Islet precursor cell (in vitro differentiated cells): ENCODE measurements around the gene SULT2B1.
A peak's percentile ranks its signal among the peaks of the same experiment; 100 is the strongest.
"Not testable (repeated sequence)": the region's sequence is repeated elsewhere in the genome, so short reads cannot be mapped to it uniquely, and the experiment has no call there.

Experiments used
- DNase-seq: peaks from one replicate; pipeline ENCODE4 v3.0.0-alpha.2; 2018

Gene SULT2B1

GRCh38 chr19:48530066-48530720, 21.8 kb upstream of the SULT2B1 start:
- DNase-seq: no peak

- no peak for DNase-seq
Observed at GRCh38 chr19:48530770-48531169, 21.2 kb upstream of the SULT2B1 start.

DNA sequence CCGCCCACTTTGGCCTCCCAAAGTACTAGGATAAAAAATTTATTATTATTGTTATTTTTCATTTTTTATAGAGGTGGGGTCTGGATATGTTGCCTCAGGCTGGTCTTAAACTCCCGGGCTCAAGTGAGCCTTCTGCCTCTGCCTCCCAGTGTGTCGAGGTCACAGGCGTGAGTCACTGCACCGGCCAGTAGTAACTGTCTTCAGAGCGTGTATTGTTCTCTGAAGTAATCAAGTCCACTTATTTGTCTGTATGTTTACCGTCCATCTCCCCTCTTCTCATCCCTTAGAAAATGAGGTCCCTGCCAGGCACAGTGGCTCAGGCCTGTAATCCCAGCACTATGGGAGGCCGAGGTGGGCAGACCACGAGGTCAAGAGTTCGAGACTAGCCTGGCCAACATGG, 18.2 kb upstream of the SULT2B1 start:
- no peak for DNase-seq

GRCh38 chr19:48537541-48537940, 14.4 kb upstream of the SULT2B1 start:
- no peak for DNase-seq

DNA sequence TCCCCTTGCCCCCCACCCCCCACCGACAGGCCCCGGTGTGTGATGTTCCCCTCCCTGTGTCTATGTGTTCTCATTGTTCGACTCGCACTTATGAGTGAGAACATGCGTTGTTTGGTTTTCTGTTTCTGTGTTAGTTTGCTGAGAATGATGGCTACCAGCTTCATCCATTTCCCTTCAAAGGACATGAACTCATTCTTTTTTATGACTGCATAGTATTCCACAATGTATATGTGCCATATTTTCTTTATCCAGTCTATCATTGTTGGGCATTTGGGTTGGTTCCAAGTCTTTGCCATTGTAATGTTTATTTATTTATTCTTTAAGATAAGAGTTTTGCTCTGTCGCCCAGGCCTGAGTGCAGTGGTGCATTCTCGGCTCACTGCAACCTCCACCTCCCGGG, 13.9 kb upstream of the SULT2B1 start:
- not testable (repeated sequence) for DNase-seq

DNA sequence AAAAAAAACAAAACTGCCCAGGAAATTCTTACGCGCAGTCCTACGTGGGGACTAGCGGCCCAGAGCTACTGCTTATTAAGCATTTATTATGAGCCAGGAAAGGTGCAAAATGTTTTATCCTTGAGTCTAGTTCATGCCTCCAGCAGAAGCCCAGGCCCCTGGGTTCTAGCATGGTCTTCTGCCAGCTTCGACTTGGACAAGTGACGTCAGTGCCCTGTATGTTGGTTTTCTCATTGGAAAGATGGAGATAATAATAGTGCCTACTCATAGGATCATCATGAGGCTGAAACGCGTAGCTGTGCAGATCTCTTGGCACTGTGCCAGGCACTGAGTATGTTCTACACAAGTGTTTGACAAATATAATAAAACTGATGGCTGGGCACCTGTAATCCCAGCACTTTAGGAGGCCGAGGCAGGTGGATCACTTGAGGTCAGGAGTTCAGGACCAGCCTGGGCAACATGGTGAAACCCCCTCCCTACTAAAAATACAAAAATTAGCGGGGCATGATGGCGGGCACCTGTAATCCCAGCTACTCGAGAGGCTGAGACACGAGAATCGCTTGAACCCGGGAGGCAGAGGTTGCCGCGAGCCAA, 12.4 kb upstream of the SULT2B1 start:
- no peak for DNase-seq

DNA sequence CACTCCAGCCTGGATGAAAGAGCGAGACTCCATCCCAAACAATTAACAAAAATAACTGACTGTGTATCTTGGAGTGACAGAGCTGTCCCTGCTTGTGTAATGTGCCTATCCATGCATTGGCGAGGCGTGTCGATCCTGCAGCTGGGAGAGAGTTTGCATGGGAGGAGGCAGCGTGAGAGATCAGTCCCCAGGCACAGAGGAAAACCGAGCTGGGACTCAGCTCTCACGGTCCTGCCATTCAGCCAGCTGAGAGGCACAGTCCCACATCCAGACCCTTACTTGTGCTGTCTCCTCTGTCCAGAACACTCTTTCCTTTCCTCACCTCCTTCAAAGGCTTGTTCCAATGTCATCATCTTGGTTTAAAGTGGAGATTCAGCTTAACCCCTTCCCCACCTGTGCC, 11.9 kb upstream of the SULT2B1 start:
- DNase-seq: no peak

- DNase-seq: no peak
Observed at GRCh38 chr19:48541813-48542212, 10.2 kb upstream of the SULT2B1 start.

DNA sequence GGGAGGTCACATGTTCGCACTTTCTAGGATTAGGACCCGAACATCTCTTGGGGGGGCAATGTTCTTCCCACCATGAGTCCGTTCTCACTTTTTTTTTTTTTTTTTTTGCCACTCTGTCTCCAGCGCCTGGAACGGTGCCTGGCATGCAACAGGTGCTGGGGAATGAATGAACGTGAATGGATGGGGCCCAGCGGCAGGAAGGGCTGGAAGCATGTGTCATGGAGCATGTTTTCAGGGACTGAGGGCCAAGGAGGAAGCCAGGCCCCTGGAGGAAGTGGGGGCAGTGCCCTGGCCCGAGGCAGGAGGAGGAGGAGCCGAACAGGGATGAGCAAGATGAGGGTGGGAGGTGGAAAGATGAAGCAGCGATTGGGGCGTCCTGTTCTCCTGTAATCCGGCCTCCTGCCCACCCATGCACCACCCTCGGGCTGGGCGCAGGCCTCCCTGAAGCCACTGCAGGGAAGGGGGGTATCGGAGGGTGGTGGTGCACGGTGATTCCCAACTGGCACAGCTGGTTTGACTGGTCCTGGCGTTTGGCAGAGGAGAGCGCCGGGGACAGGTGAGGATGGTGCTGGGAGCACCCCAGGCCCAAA, 8.8 kb upstream of the SULT2B1 start:
- peak; percentile 76 for DNase-seq

GRCh38 chr19:48544856-48545750, 6.9 kb upstream of the SULT2B1 start:
- DNase-seq: no peak

DNA sequence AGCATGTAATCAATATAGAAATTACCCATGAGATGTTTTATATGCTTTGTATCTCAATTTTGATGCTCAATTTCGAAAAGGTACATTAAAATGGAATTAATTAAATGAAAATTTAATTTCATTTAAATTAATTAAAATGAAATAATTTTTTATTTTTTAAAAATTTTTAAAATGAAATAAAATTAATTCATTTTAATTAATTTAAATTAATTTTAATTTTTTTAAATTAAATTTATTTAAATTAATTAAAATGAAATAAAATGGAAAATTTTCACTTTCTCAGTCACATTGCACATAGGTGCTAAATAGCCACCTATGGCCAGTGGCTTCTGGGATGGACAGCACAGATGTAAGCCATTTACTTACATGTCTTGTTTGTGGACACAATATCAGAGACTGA, 4.2 kb upstream of the SULT2B1 start:
- no peak for DNase-seq

DNA sequence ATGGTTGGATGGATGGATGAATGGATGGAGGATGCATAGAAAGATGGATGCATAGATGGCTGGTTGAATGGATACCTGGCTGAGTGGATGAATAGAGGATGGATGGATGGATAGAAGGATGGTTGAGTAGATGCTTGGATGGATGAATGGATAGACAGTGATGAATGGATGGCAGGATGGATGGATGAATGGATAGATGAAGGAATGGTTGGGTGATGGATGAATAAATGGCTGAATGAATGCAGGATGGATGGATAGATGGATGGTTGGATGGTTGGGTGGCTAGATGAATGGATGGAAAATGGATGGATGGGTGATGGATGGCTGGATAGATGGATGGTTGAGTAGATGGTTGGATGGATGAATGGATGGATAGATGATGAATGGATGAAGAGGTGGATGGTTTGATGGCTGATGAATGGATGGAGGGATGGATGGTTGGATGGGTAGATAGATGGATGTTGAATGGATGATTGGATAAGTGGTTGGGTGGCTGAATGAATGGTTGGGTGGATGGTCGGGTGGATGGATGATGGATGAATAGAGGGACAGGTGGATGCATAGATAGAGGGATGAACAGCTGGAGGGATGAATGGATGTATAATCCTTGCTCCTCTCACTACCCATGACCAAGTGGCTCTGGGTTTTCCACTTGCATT, 3.6 kb upstream of the SULT2B1 start:
- DNase-seq: no peak

- no peak for DNase-seq
Observed at GRCh38 chr19:48549380-48549779, 2.6 kb upstream of the SULT2B1 start.

- no peak for DNase-seq
Observed at GRCh38 chr19:48552406-48553322, 692 bp downstream of the SULT2B1 start.

DNA sequence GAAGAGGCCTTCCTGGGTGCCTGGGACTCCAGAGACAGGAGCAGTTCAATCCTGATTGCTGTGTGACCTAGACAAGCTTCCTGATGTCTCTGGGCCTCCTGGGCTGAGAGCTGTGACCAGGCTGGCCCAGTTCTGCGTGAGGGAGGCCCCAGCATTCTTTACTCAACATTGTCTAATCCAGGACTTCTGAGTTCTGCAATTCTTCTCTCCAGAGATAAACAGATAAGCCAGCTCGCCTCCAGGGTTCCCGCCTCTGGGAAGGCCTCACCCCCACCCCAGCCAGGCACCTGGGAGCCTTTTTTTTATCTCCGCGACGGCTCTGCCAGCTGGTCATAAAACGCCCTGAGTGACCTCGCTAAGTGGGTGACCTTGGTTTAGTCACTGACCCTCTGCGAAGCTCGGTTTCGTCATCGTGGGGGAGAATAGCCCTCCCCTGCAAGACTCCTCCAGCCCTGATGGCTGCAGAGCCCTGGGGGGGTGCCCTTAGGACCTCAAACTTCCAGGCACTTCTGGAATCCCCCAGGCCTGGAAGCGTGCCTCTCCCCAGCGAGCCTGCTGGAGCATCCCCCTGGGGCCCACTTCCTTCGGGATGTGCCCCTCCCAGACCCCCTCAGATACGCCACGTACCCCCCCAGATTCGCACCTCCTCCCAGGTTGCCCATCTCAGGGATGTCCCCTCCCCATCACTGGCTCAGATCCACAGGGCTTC, 1.9 kb downstream of the SULT2B1 start:
- DNase-seq: peak; percentile 97

DNA sequence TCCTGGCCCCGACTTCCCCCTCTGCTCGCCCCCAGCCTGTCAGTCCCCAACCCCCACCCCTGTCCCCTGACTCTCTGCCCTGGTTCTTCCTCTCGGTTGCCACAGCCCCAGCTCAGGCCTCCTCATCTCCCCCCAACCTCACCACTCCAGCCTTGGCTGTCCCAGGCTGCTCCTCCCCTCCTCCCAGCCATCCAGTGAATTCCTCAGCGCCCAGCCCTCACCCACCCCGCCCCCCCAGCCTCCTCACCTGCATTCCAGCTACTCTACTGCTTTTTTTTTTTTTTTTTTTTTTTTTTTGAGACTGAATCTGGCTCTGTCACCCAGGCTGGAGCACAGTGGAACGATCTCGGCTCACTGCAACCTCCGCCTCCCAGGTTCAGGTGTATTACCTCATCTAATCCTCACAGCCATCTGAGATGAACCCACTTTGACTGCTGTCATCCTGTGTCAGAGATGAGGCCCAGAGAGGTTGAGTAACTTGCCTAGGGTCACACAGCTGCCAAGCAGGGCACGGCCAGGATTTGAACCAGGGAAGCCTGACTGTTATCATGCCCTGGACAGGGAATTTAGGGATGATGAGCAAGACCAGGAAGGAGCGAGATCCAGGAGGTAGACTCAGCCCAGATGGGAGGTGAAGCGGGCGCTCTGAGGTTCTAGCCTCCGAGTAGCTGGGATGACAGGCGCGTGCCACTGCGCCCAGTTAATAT, 2.6 kb downstream of the SULT2B1 start:
- peak; percentile 98 for DNase-seq

GRCh38 chr19:48556163-48556562, 4.2 kb downstream of the SULT2B1 start:
- peak; percentile 89 for DNase-seq

DNA sequence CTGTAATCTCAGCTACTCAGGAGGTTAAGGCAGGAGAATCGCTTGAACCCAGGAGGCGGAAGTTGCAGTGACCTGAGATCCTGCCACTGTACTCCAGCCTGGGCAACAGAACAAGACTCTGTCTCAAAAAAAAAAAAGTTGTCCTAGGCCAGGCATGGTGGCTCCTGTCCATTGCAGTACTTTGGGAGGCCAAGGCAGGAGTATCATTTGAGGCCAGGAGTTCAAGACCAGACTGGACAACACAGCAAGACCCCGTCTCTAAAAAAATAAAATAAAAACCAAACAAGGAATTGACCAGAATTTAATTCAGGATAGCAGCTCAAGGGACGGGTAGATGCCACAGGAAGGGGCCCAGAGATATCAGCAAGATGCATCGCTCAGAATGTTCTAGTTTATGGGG, 4.9 kb downstream of the SULT2B1 start:
- DNase-seq: no peak

GRCh38 chr19:48558018-48558684, 6.2 kb downstream of the SULT2B1 start:
- DNase-seq: peak; percentile 98

GRCh38 chr19:48560095-48560530, 8.1 kb downstream of the SULT2B1 start:
- no peak for DNase-seq
